HG02763 (cell line): ENCODE results near the gene GPR108.
"Not testable (repeated sequence)": the region's sequence is repeated elsewhere in the genome, so short reads cannot be mapped to it uniquely, and the experiment has no call there.

Experiments
- ATAC-seq: cut with Tn5 transposase; IDR thresholded peaks from one replicate; pipeline ENCODE4 v1.9.1; 2021; ENCODE audit warnings: mild to moderate bottlenecking, moderate library complexity; ENCODE audit not compliant: unreplicated experiment

GPR108 gene

GRCh38 chr19:6721138-6721474, 16.3 kb downstream of the GPR108 start:
- no peak for ATAC-seq

DNA sequence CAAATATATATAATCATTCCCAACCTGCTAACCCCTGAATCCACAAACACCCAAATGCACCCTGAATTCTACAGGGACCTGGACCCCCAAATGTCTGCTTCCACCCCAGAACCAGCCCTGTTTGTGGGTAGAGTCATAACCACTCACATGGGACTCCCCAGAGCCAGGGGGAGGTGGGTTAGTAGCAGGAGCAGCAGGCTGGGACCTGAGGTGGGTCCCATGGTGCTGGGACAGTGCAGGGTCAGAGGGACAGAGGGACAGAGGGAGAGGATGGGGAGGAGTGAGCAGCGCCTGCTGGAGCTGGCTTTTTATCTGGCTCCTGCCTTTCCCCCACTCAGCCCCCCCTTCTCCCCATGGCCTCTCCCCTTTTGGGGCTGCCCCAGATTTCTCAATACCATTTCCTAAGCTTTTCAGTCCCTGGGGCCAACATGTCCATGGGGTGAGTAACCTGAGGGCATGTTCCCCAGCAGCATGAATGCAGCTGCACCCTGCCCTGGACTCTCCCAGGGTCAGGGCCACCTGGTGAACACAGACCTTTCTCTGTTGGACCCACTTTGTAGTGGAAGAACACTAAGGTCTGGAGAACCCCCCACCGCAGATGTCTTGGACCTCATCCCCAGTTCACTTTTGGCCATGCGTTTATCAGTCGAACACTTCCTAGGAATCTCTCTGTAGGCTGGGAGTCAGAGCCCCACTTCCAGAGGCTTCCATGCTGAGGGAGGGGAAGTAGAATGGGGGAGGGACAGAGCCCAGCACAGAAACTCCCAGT, 16.8 kb downstream of the GPR108 start, which contains the start of gene C3:
C3 (minus strand) TSS at position 282 of the 769 bp plus-strand sequence; CDS start at position 221, 61 bp downstream.
- ATAC-seq, result no peak

- no peak for ATAC-seq
Observed at GRCh38 chr19:6719992-6720368, 17.4 kb downstream of the GPR108 start.

DNA sequence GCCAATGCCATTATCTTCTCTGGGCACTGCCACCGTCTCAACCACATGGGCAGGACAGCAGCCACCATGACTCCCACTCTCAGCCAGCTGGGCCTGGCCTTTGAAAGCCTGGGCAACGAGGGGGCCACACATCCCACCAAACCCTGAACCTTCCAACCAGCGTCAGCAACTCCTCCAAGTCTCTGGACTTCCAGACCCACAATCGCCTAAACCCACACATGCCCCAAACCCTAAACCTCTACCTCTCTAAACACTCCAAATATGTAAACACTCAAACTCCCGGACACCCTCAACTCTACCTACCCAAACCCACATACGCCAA, 17.9 kb downstream of the GPR108 start:
- ATAC-seq, result no peak

DNA sequence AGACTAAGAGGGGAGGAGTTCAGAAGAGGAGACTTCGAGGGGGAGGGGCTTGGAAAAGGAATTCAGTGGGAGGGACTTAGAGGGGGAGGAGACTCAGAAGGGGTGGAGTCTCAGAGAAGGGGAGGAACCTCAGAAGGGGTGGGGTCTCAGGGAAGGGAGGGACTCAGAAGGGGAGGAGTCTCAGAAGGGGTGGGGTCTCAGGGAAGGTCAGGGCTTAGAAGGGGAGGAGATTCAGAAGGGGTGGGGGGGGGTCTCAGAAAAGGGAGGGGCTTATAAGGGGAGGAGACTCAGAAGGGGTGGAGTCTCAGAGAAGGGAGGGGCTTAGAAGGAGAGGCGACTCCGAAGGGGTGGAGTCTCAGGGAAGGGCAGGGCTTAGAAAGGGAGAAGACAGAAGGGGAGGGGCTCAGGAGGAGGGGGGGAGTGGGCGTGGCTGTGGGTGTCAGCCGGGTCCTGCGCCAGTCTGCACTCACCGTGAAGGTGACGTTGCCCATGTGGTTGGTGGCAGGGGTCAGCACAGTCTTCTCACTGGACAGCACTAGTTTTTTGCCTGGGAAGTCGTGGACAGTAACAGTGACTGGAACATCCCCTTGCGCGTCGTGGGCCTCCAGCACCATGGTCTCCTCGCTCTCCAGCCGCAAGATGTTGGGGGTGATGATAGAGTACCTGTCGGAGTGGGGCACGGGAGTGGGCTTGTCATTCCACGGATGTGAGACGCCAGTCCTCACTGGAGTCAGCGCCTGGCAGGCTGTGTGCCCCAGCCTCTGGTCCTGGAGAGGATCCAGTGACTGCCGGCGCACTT, 18.4 kb downstream of the GPR108 start:
- no peak for ATAC-seq

- no peak for ATAC-seq
Observed at GRCh38 chr19:6718111-6718740, 19.2 kb downstream of the GPR108 start.

DNA sequence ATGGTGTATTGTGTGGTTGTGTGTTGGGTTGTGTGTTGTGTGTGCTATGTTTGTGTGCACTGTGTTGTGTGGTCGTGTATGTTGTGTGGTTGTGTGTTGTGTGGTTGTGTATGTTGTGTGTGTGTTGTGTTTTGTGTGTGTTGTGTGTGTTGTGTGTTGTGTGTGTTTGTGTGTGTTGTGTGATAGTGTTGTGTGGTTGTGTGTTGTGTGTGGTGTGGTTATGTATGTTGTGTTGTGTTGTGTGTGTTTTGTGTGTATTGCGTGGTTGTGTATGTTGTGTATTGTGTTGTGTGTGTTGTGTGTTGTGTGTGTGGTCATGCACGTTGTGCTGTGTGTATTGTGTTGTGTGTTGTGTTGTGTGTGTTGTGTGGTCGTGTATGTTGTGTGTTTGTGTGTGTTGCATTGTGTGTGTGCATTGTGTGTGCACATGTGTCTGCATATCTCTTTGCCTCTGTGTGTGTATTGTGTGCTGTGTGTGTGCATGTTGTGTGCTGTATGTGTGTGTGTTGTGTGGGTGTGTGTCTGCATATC, 19.9 kb downstream of the GPR108 start:
- ATAC-seq, result no peak

GRCh38 chr19:6717036-6717435, 20.3 kb downstream of the GPR108 start:
- no peak for ATAC-seq

DNA sequence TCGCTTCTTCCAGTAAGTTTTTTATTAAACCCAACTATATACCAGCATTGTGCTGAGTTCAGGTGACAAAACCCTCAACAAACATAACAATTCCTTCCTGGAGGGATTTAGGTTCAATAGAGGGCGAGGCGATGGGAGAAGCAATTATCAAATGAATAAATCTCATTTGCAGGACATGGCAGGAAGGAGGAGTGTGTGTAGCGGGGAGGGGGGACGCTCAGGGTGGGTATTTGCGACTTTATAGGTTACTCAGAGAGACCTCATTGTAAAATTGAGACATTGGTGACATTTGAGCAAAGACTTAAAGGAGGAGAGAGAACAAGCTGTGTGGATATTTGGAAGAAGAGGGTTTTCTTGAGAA, 20.8 kb downstream of the GPR108 start:
- no peak for ATAC-seq

DNA sequence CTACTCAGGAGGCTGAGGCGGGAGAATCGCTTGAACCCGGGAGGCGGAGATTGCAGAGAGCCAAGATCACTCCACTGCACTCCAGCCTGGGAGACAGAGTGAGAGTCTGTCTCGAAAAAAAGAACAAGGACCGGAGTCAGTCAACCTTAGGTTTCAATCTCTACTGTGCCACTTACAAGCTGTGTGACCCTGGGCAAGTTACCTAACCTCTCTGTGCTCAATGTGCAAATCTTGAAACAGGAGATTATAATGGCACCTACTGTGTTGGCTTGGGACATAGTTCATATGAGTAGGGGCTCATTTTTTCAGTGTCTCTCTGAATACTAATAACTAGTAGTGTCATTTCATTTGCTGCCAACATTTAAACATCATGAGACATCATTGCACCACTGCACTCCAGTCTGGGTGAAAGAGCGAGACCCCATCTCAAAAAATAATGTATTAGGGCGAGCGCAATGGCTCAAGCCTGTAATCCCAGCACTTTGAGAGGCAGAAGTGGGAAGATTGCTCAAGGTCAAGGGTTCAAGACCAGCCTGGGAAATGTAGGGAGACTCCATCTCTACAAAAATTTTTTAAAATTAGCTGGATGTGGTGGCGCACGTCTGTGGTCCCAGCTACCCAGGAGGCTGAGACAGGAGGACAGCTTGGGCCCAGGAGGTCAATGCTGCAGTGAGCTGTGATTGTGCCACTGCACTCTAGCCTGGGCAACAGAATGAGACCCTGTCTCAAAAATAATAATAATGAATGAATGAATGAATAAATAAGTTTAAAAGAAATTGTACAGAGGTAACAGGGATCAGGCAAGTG, 22.4 kb downstream of the GPR108 start:
- no peak for ATAC-seq

- ATAC-seq, result no peak
Observed at GRCh38 chr19:6713773-6714692, 23.3 kb downstream of the GPR108 start.

- no peak for ATAC-seq
Observed at GRCh38 chr19:6712692-6713670, 24.4 kb downstream of the GPR108 start.

DNA sequence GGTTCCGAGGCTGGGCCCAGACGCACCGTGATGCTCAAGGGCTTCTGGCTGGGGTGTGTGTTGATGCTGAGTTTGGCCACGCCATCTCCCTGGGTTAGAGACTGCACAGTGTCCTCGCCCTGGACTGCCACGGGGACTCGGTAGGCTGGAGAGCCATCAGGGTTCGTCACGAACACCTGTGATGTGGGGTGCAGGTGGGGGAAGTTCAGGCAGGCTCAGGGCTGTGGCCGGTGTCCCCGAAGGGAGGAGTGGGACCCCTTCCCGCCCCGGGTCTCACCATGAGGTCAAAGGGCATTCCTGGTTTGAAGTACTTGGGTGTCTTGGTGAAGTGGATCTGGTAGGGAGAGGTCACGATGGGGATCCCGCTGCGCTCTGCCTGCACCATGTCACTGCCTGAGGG, 25.1 kb downstream of the GPR108 start:
- no peak for ATAC-seq

DNA sequence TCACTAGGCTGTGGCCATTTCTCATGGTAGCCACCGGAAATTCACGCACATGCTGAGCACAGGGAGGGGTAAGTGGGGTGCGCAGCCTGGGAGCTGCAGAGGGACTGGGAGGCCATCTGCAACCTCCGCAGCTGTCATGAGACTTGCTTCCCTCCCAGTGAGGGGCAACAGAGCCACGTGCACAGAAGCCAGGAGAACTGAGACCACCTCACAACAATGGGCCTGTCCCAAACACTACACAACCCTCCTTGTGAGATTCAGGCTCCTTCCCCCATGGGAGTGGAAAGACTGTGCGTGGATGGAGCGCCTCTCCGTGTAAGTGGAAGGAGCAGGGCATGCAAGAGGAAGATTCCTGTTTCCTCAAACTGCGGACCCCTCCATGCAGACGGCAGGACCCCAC, 25.8 kb downstream of the GPR108 start:
- no peak for ATAC-seq

DNA sequence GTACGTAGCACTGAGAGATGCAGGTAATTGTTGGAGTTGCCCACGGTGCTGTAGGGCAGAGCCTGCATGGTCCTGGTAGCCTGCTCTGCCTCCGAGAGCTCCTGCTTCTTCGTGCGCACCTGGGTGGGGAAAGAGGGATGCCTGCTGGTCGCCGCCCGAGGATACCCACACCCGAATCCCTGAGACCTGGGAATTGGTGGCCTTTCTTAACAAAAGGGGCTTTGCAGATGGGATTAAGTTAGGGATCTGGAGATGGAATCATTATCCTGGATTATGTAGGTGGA, 26.4 kb downstream of the GPR108 start:
- no peak for ATAC-seq

DNA sequence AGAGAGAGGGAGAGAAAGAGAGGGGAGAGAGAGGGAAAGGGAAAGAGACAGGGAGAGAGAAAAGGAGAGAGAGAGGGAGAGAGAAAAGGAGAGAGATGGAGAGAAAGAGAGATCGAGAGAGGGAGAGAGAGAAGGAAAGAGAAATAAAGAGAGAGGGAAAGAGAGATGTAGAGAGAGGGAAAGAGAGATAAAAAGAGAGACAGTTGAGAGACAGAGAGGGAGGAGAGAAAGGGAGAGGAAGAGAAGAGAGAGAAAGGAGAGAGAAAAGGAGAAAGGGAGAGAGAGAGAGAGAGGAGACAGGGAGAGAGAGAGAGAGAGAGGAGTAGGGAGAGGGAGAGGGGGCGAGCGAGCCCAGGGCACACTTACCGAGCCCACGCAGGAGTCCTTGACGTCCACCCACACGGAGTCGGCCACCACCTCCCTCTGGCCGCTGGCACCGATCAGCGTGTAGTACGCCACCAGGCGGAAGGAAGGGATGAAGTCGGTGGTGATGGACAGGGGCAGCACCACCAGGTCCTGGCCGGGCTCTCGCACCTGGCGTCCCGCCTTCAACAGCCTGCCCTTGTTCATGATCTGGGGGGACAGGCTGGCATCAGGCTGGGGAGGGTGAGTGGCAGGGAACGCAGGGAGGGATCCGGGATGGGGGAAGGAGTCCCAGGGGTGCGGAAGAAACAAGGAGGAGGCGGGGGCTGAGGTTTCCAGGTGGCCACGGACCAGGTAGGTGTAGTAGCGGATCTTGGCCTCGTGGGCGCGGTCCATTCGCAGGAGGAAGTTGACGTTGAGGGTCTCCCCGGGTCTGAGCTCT, 26.9 kb downstream of the GPR108 start:
- ATAC-seq, result no peak

- ATAC-seq, result no peak
Observed at GRCh38 chr19:6709549-6709948, 27.8 kb downstream of the GPR108 start.

GRCh38 chr19:6708913-6709312, 28.5 kb downstream of the GPR108 start:
- ATAC-seq, result not testable (repeated sequence)
